Measurements from ENCODE around the gene FBXW7.
"Not testable (repeated sequence)": the region's sequence is repeated elsewhere in the genome, so short reads cannot be mapped to it uniquely, and the experiment has no call there.

Gene FBXW7

GRCh38 chr4:152544533-152544932 lies 8.6 kb upstream of the FBXW7 start:
- not testable (repeated sequence) for DNase-seq (ENCODE audit: low read depth)

GRCh38 chr4:152540941-152541340 lies 5.0 kb upstream of the FBXW7 start:
- DNase-seq (ENCODE audit: low read depth), result no peak

DNA sequence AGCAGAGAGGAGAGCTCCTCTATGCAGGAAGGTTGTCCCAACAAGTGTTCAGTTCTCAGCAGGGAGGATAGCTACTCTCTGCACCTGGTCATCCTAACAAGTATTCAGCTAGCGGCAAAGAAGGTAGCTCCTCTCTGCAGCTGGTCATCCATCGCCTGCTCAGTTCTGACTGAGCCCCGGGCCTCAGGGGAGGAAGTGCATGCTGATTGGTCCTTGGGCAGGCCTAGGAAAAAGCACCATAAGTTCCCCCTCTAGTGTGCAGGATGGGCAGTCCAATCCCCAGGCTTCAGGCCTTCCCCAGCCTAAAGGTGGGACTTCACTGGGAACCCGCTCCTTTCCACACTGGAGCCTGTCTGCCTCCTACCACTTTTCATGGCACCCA lies 4.4 kb upstream of the FBXW7 start:
- no peak for DNase-seq (ENCODE audit: low read depth)

DNA sequence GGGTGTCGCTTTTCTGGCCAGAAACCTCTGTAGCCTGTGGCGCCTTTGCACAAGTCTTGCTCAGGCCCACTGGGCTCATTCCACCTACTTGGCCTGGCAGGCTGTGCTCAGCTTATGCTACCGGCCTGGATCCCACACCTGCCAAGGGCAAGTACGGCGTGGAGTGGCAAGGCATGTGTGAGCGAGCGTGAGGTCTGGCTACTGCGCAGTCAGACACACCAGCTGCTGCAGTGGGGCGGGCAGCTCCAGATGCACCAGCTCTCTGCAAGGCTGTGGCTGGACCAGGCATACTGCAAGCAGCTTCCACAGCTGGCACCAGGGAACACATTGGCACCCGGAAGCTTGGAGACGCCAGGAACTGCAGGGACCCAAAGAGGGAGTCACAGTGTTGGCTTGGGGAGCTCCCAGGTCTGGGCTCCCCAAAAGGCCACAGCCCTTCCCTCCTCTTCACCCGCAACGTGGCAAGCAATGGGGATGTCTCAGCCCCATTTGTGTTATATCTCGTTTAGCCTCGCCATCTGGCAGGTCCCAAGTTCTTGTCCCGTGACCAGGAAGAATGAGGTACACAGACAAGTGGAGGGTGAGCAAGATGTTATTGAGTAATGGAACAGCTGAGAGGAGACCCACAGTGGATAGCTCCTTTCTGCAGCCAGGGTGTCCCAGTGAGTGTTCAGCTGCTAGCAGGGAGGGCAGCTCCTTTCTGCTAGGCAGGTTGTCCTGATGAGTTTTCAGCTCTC lies 3.8 kb upstream of the FBXW7 start:
- DNase-seq (ENCODE audit: low read depth), result no peak

DNA sequence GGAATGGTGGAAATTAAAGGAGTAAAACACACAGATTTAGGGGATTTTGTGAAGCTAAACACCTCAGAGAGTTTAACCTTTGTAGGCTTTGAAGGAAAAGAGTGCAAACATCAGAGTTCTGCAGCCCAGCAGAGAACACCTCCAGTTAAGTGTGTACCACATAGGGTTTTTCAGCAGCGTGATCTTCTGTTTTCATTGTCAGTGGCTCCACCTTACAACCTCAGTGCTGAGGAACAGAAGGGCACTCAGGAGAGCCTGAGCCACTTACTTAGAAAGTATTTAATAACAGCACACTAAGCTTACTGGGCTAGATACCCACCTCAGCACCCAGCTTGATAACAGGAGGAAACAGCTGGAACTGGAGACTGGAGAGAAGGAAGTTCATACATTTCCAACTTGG lies 2.0 kb upstream of the FBXW7 start:
- DNase-seq (ENCODE audit: low read depth), result no peak

GRCh38 chr4:152536545-152537182 lies 772 bp upstream of the FBXW7 start:
- DNase-seq (ENCODE audit: low read depth), result no peak

DNA sequence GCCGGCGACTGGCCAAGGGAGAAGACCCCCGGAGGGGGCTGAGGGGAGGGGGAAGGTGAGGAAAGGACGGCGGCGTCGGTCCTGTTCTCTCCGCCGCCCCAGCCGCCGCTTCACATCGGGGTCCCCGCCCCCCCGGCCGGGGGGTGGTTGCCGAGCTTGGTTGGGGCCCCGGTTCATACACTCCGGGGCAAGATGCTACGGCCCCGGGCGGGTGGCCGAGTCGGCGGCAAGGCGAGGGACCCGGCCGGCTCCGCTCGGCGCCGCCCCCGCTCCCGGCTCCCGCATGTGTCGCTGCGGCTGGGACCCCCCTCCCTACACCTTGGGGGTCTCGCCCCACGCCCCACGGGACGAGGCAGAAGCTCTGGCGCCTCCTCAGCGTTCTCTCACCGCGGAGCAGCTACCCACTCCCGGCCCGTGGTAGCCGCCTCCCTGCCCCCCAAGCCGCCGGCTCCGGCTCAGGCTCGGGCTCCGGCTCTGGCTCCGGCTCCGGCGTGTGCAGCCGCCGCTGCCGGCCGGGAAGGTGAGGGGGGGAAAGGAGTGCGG lies 461 bp downstream of the FBXW7 start:
- DNase-seq (ENCODE audit: low read depth), result no peak

DNA sequence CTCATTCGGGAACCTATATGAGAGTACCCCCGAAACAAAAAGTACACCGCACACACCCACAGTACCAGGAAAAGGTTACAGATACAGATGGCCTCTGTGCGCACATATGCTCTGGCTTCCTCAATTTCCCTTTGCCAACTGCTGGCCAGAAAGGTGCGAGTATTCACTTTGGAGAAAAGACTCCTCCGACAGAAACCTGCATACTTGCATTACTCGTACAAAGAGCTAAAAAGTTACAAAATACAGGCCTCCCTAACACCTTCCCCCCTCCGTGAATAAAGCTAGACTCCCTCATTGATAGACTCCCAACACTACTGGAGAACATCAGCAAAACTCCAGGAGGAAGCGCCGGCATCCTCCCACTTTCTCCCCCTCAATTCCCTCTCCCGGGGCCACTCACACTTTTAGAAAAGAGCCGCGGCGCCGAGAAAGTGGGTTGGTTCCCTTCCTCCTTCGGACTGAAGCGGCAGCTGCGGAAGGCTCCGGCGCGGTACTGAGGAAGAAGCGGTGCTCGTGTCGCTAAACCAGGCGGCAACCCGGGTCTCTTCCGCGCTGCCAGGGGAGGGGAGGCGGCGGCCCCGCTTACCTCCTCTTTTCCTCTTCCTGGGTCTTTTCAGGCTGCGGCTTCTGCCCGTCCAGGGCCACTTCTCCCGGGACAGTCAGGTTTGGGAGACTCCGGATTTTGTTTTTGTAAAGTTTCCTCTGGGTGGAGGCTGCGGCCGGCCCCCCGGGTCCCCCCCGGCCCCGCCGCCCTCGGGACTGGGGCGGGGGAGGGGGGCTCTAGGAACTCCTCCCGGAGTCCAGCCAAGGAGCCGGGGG lies 1.1 kb downstream of the FBXW7 start:
- peak; percentile 26 for DNase-seq (ENCODE audit: low read depth)

GRCh38 chr4:152531479-152531878 lies 4.4 kb downstream of the FBXW7 start:
- no peak for DNase-seq (ENCODE audit: low read depth)

DNA sequence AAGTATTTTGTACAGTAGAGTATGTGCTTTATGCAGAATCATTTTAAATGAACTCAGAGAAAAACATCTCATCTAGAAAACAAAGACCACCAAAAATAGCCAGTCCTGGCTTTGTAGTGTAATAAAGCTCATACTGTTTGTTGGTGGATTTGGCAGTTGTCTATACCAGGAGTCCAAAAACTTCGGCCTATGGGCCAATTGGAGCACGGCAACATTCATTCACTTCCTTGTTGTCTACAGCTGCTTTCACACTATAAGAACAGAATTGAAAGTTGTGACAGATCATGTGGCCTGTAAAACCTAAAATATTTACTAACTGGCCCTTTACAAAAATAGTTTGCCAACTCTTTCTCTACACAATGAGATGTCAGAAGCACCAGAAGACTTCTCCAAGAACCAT lies 5.3 kb downstream of the FBXW7 start:
- no peak for DNase-seq (ENCODE audit: low read depth)

GRCh38 chr4:152529880-152530279 lies 6.0 kb downstream of the FBXW7 start:
- DNase-seq (ENCODE audit: low read depth), result no peak

DNA sequence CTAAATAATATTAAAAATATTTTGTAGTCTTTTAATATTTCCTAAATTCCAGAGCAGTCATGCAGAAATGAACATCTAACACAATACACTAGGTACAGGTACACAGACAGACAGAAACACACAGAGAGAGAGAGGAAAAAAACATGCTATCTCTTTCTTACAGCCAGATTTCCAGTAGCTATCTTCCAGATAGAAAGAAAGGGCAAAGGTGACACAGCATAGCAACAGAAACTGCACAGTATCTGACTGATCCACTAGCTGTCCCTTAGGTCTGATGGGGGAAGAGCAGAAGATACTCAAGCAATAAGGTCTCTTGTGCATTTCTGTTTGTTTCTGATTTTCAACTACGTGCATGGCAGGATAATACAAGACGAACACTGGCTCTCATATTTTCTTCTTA lies 7.8 kb downstream of the FBXW7 start:
- DNase-seq (ENCODE audit: low read depth), result no peak

DNA sequence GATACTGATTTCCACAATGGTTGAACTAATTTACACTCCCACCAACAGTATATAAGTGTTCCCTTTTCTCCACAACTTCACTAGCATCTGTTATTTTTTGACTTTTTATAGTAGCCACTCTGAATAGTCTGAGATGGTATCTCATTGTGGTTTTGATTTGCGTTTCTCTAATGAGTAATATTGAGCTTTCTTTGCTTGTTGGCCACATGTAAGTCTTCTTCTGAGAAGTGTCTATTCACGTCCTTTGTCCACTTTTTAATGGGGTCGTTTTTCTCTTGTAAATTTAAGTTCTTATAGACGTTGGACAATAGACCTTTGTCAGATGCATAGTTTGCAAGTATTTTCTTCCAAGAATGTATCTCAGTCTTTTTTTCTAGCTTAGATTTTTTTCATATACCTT lies 10.0 kb downstream of the FBXW7 start:
- no peak for DNase-seq (ENCODE audit: low read depth)

GRCh38 chr4:152524427-152524826 lies 11.5 kb downstream of the FBXW7 start:
- no peak for DNase-seq (ENCODE audit: low read depth)

- no peak for DNase-seq (ENCODE audit: low read depth)
Observed at GRCh38 chr4:152523731-152524130, 12.2 kb downstream of the FBXW7 start.

- DNase-seq (ENCODE audit: low read depth), result no peak
Observed at GRCh38 chr4:152522754-152523153, 13.1 kb downstream of the FBXW7 start.

GRCh38 chr4:152522245-152522644 lies 13.6 kb downstream of the FBXW7 start:
- DNase-seq (ENCODE audit: low read depth), result no peak

GRCh38 chr4:152516156-152516555 lies 19.7 kb downstream of the FBXW7 start:
- DNase-seq (ENCODE audit: low read depth), result no peak

DNA sequence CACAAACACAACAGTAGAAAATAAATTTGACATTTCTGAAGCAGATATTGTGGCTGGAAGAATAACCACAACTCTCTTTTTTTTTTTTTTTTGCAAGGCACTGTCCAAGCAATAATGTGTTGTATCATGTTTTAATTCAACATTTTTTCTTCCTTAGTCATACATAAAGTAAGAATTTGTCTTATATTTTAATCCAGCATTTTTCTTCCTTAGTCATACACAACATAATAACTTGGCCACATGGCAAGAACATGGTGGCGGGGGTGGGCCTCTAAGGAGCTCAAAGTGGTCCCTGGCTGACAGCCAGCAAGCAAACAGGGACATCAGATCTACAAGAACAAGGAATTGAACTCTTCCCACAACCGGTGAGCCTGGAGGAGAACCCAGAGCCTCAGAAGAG lies 20.2 kb downstream of the FBXW7 start:
- DNase-seq (ENCODE audit: low read depth), result no peak

DNA sequence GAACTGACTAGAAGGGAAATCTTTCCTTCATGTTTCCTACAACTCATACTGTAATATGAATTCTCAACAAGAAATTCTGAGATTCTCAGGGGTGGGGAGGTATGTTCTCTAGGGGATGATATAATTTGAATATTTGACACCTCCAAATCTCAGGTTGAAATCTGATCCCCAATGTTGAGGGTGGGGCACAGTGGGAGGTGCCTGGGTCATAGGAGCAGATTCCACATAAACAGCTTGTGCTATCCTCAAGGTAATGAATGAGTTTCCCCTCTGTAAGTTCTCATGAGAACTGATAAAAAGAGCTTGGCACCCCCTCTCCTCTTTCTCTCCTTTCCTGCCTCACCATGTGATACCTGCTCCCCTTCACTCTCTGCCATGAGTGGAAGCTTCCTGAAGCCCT lies 21.5 kb downstream of the FBXW7 start:
- no peak for DNase-seq (ENCODE audit: low read depth)

GRCh38 chr4:152513078-152513477 lies 22.8 kb downstream of the FBXW7 start:
- no peak for DNase-seq (ENCODE audit: low read depth)

- DNase-seq (ENCODE audit: low read depth), result no peak
Observed at GRCh38 chr4:152512483-152512882, 23.4 kb downstream of the FBXW7 start.
